Smooth muscle cell of trachea (primary cell): ENCODE results near the gene ARID5A. TPM values are rescaled to one million over a fixed set of nuclear protein-coding genes. Genes with fewer than 3 reads are reported as not detected.

ENCODE experiments used
- total RNA-seq: library from RNA; depleted of rRNA; stranded (reverse); fragments of >200 nt; gene quantifications from 2 replicates; pipeline ENCODE4 v1.2.1, GENCODE V29; 2014

Gene ARID5A
- 10.9 and 15.5 TPM in 2 replicates for total RNA-seq

GRCh38 chr2:96536445-96537065 is at the start of gene ARID5A:
ARID5A (plus strand) TSS chr2:96536752; CDS start chr2:96536827, 75 bp downstream.

GRCh38 chr2:96505231-96505889 is 31.2 kb upstream of the ARID5A start, which contains the start of gene NEURL3:
NEURL3 (minus strand) TSS chr2:96505357; CDS start chr2:96505286, 71 bp downstream.

Other genes with a start within 250 kb of the ARID5A start
- gene SNRNP200, start 231.2 kb upstream of the ARID5A start, total RNA-seq: 54.9 and 72.9 TPM in 2 replicates
- gene ITPRIPL1, start 211.4 kb upstream of the ARID5A start, total RNA-seq: 2.9 and 5.8 TPM in 2 replicates
- 1.2 and 26.3 TPM in 2 replicates for gene NCAPH, start 201.0 kb upstream of the ARID5A start, total RNA-seq
- gene NEURL3, start 31.4 kb upstream of the ARID5A start, total RNA-seq: 0.17 TPM in 1 of 2 replicates, not detected in the other
- 47.6 and 51.4 TPM in 2 replicates for gene KANSL3, start 101.6 kb downstream of the ARID5A start, total RNA-seq
- 1.3 and 1.9 TPM in 2 replicates for gene FER1L5, start 106.0 kb downstream of the ARID5A start, total RNA-seq
- gene LMAN2L, start 203.3 kb downstream of the ARID5A start, total RNA-seq: 28.5 and 38.9 TPM in 2 replicates
- 3.1 and 4.1 TPM in 2 replicates for gene CNNM4, start 224.2 kb downstream of the ARID5A start, total RNA-seq